GM19438 (cell line): ENCODE results near the gene FGF11.

ENCODE experiments used
- ATAC-seq: cut with Tn5 transposase; IDR thresholded peaks from one replicate; pipeline ENCODE4 v1.9.1; 2021; ENCODE audit warnings: low read depth; ENCODE audit not compliant: unreplicated experiment

Gene FGF11

DNA sequence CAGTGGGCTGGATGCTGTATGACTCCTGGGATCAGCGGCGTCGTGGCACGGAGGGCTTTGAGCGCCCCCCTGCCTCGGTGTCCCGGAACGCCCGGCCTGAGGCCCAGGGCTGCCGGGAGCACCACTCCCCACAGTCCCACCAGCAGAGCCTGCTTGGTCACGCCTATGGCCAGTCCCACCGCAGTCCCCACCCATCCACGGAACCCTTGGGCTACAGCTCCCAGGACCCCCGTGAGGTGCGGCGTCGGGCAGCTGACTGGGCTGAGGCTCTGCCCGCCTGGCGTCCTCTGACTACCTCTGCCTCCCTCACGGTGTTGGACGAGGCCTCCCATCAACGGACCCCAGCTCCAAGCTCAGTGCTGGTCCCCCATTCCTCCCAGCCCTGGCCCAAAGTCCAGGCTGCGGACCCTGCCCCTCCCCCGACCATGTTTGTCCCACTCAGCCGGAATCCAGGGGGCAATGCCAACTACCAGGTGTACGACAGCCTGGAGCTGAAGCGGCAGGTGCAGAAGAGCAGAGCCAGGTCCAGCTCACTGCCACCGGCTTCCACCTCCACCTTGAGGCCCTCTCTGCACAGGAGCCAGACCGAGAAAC is 12.3 kb upstream of the FGF11 start:
- ATAC-seq: no peak

DNA sequence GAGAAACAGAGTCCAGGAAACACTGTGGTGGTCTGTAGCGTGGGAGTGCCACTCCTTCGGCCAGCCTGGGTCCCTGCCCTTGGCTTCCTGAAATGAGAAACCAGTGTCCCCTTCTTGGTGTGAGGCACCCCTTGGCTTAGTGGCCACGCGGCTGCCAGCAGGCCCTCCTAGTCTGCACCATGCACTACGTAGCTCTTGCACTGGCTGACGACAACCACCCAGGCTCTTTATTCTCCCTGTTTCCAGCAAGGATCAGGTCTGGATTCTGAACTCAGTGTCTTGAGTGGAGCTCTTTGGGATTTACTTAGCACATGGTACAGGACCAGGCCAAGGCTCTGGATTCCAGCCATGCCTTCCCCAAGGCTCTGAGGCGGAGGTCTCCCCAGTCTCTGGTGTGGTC is 11.8 kb upstream of the FGF11 start:
- no peak for ATAC-seq

GRCh38 chr17:7428557-7428956 is 10.8 kb upstream of the FGF11 start, which contains the start of gene SPEM3:
SPEM3 (plus strand) TSS chr17:7428857; CDS start chr17:7428903, 46 bp downstream.
- ATAC-seq: no peak

DNA sequence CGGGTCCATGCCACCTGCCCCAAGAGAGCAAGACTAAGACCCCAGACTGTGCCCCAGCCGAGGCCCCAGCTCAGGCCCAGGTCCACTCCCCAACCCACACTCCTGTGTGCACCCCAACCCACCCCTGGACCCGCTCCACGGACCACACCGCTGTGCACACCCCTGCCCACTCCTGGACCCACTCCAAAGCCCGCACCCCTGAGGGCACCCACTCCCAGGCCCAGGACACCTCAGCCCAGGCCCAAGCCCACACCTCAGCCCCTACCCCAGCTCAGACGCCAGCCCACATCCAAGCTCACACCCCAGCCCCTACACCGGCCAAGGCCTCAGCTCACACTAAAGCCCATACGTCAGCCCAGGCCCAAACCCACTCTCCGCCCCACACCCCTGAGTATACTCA is 9.6 kb upstream of the FGF11 start:
- no peak for ATAC-seq

- no peak for ATAC-seq
Observed at GRCh38 chr17:7431231-7431630, 8.1 kb upstream of the FGF11 start.

DNA sequence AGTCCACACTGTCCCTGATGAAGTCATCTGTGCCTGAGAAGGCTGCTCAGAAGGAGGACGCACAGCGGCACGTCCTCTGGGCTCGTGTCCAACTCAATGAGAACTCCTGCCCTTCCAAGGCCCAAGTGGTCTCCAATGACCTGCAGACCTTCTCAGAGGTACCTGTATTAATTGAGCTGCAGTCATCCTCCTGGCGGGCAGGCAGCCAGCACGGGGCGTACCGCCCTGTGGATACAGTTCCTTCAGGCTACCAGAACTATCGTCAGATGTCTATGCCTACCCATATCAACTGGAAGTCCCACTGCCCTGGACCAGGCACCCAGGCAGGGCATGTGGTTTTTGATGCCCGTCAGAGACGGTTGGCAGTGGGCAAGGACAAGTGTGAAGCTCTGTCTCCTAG is 7.0 kb upstream of the FGF11 start:
- no peak for ATAC-seq

DNA sequence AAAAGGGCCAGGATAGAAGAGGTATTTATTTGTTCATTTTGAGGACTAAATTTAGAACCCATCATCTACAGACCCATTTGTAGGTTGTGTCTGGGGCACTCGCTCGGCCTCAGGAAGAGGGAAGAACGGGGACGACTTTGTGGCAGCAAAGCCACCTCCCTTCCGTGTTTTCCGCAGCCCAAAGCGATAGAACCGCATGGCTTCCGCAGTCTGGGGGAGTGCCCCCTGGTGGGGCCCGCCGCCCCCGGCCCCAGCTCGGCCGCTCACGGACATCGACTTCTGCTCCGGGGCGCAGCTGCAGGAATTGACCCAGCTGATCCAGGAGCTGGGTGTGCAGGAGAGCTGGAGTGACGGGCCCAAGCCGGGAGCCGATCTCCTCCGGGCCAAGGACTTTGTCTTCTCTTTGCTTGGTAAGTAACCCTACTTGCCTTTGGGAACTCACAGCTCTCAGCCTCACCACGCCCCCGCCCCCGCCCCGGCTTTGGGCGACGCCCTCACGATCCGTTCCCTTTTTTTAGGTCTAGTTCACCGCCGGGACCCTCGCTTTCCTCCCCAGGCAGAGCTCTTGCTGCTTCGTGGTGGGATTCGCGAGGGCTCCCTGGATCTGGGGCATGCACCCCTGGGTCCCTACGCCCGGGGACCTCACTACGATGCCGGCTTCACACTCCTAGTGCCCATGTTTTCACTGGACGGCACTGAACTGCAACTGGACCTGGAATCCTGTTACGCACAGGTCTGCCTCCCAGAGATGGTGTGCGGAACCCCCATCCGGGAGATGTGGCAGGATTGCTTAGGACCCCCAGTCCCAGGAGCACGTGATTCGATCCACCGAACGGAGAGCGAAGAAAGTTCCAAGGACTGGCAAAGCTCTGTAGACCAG is 3.4 kb upstream of the FGF11 start:
- peak; percentile 26 for ATAC-seq

DNA sequence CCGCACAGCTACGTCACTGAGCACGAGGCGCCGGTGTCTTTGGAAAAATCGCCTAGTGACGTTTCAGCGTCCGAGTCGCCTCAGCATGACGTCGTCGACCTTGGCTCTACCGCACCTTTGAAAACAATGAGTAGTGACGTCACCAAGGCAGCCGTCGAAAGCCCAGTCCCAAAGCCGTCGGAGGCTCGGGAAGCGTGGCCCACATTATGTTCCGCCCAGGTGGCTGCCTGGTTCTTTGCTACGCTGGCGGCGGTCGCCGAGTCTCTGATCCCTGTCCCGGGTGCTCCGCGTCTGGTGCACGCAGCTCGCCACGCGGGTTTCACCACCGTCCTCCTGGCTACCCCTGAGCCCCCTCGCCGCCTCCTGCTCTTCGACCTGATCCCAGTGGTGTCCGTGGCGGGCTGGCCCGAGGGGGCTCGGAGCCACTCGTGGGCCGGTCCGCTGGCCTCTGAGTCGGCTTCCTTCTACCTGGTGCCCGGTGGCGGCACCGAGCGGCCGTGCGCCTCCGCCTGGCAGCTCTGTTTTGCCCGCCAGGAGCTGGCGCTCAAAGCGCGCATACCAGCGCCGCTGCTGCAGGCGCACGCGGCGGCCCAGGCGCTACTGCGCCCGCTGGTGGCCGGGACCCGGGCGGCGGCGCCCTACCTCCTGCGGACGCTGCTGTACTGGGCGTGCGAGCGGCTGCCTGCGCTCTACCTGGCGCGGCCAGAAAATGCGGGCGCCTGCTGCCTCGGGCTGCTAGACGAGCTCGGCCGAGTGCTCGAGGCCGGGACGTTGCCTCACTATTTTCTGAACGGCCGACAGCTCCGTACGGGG is 2.5 kb upstream of the FGF11 start:
- no peak for ATAC-seq

DNA sequence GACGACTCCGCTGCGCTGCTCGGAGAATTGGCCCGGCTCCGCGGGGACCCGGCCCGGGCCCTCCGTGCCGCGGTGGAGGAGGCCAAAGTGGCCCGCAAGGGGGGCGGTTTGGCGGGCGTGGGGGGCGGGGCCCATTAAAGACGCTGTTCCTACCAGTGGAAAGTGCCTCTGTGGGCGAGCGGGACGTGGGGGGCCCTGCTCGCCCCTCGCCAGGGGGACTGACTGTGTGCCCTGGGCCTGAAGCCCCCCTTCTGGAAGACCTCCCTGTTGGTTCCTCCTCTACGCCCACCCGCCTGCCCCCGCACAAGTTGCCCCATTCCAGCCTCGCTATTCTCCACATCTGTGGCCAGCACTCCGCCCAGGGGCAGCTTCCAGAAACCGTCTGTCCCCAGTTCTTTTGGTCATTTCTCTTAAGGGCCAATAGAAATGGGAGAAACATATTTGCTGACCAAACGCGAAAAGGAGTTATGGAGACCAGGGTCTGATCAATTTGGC is 1.9 kb upstream of the FGF11 start:
- no peak for ATAC-seq

GRCh38 chr17:7437950-7438614 is 1.2 kb upstream of the FGF11 start:
- ATAC-seq: no peak

DNA sequence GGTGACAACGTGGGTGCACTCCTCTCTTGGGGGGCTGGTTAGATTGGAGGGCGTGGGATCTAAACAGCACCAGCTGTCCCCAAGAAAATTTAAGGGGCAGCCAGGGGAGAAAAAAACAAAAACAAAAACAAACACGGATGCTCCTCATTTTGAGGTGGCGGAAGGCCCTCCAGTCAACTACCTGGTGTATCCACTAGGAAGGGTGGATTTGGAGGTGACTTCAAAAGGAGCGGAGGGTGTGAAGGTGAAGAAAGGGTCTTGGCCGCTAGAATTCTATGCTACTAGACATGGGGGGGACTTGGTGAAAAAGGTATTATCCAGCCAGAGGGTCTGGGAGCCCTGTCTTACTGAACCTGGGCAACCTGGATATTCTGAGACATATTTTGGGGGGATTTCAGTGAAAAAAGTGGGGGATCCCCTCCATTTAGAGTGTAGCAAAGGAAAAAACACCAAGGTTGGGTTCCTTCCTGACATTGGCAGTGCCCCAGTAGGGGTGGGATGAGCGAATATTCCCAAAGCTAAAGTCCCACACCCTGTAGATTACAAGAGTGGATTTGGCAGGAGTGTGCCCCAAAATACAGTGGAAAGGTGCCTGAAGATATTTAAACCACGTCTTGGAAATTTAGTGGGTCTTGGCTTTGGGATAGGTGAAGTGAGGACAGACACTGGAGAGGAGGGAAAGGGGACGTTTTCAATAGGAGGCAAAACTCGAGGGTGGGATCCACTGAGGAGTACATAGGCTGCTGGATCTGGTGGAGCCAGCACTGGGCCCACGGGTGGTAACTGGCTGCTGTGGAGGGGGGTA is 454 bp upstream of the FGF11 start:
- ATAC-seq: no peak

GRCh38 chr17:7440113-7440833 is 961 bp downstream of the FGF11 start:
- ATAC-seq: no peak

DNA sequence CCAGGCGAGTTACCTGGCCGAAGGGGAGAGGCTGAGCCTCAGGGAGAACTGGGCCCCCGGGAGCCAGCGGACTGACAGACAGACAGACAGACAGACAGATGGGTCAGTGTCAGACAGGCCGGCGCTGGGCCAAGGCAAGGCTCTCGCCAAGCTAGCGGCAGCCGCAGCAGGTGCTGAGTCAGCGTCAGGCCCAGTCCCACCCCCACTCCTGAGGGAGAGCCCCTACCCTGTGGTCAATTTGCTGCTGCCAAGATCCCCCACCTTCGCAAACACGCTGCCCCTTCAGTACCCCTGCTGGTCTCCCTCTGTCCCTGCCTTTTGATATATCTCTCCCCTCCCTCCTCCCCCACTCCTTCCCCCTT is 1.5 kb downstream of the FGF11 start:
- ATAC-seq: no peak

GRCh38 chr17:7441266-7441665 is 2.0 kb downstream of the FGF11 start:
- ATAC-seq: no peak

DNA sequence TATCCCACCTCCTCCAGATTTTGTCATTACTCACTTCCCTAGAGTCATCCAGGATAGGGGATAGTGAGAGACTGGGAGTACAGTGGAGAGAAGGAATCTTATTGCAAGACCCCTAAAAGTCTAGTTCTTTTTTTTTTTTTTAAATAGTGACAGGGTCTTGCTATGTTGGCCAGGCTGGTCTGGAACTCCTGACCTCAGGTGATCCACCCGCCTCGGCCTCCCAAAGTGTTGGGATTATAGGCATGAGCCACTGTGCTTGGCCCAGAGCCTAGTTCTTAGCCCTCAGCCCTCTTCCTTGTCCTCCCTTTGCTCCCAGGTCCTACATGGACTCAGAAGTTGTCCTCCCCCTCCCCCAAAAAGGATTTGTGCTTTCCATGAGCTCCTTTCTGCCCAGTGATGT is 2.8 kb downstream of the FGF11 start:
- no peak for ATAC-seq

DNA sequence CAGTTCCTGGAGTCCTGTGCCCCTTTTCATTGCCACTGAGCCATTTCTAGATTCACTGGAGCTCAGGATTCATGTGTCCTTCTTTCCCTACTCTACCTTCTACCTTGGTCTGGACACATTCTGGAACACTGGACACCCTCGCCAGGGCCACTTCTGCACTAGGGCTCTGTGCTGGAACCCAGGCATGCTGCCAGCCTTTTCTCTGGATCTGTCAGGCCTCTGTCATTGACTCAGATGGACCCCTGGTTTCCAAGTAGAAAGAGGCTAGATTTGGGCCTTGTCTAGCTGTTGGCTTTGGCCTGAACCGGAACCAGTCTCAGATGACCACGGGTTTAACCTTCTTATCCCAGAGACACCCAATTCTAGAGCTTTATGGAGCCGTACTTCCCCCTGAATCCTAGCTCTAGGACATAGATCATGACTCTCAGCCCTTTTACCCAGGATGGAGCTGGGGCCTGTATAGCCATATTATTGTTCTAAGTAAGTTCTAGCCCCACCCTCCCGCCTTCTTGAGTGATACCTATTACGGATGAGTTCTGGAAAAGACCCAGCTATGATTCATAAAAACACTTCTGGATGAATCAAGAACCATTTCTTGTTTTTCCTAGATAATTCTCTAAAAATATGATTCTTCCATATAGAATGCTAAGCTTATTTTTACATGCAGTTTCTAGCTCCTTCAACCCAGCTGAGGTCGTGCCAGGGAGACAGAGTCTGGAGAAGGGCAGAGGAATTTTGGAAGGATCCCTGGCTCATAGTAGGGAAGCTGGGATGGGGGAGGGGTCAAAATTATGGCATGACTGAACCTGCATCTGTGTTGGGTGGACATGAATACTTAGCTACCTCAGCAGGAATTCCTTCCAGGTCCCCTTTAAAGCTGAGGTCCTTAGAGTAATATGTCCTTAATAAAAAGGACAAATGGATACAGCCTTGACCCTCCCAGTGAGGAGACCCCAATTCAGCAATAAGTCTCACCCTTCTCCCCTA is 4.5 kb downstream of the FGF11 start:
- no peak for ATAC-seq

DNA sequence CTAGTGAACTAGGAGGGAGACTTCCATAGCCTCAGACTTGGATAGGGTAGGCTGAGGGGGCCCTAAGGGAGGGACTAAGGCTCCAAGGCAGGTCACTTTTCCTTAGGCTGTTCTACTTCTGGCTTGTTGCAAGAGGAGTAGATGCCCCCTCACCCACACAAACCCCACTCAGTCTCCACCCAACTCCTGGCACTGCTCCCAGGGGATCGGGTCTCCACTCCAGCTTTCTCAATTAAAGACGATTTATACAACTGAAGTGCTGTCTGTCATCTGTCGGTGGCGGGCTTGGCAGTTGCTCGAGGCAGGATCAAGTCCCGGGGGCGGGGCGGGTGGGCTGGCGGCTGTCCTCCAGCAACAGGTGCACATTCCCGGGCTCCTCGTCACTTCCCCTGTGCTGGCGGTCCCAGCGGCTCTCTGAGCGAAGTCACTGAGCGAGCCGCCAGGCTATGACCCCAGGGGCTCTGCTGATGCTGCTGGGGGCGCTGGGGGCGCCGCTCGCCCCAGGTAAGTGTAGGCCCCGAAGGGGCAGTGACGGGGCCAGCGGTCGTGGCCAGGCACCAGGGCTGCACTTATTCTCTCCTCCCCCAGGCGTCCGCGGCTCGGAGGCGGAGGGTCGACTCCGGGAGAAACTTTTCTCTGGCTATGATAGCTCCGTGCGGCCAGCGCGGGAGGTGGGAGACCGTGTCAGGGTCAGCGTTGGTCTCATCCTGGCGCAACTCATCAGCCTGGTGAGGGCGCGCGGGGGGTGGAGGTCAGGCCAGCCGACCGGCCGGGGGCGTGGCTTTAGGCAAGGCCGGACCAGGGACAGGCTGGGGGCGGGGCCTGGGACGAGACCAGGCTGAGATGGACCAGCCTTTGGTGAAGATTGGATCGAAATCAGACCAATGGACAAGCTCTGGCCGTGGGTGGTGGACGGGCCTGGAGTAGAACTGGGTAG is 5.6 kb downstream of the FGF11 start, which contains the start of gene CHRNB1:
Gene CHRNB1 (plus strand): TSS at position 380 of the 937 bp plus-strand sequence. CDS start 67 bp downstream, at position 447.
- ATAC-seq: no peak
